Measurements from ENCODE around the gene FRMD4B.
A peak's percentile ranks its signal among the peaks of the same experiment; 100 is the strongest.

The FRMD4B gene

GRCh38 chr3:69321301-69322157, 64.4 kb downstream of the FRMD4B start:
- DNase-seq, result no peak

- peak; percentile 82 for DNase-seq
Observed at GRCh38 chr3:69320871-69321271, 65.0 kb downstream of the FRMD4B start.

- no peak for DNase-seq
Observed at GRCh38 chr3:69319652-69320051, 66.2 kb downstream of the FRMD4B start.

- DNase-seq, result no peak
Observed at GRCh38 chr3:69318410-69318809, 67.5 kb downstream of the FRMD4B start.

GRCh38 chr3:69313251-69313650, 72.6 kb downstream of the FRMD4B start:
- no peak for DNase-seq

GRCh38 chr3:69309814-69310213, 76.1 kb downstream of the FRMD4B start:
- DNase-seq, result peak; percentile 48

- peak; percentile 89 for DNase-seq
Observed at GRCh38 chr3:69306239-69307185, 79.4 kb downstream of the FRMD4B start.

- no peak for DNase-seq
Observed at GRCh38 chr3:69305011-69305410, 80.9 kb downstream of the FRMD4B start.

GRCh38 chr3:69304396-69304795, 81.5 kb downstream of the FRMD4B start:
- no peak for DNase-seq

GRCh38 chr3:69300296-69300695, 85.6 kb downstream of the FRMD4B start:
- no peak for DNase-seq

- DNase-seq, result no peak
Observed at GRCh38 chr3:69299344-69299743, 86.5 kb downstream of the FRMD4B start.

- DNase-seq, result no peak
Observed at GRCh38 chr3:69297501-69297900, 88.4 kb downstream of the FRMD4B start.

GRCh38 chr3:69296995-69297394, 88.9 kb downstream of the FRMD4B start:
- no peak for DNase-seq

GRCh38 chr3:69294014-69294766, 91.7 kb downstream of the FRMD4B start:
- no peak for DNase-seq

- DNase-seq, result no peak
Observed at GRCh38 chr3:69292959-69293574, 92.8 kb downstream of the FRMD4B start.

- no peak for DNase-seq
Observed at GRCh38 chr3:69292185-69292584, 93.7 kb downstream of the FRMD4B start.

GRCh38 chr3:69290430-69290829, 95.5 kb downstream of the FRMD4B start:
- no peak for DNase-seq

- no peak for DNase-seq
Observed at GRCh38 chr3:69290006-69290405, 95.9 kb downstream of the FRMD4B start.

- DNase-seq, result no peak
Observed at GRCh38 chr3:69288161-69288895, 97.6 kb downstream of the FRMD4B start.

- DNase-seq, result no peak
Observed at GRCh38 chr3:69283913-69284611, 101.8 kb downstream of the FRMD4B start.

- no peak for DNase-seq
Observed at GRCh38 chr3:69283496-69283895, 102.4 kb downstream of the FRMD4B start.

All from hematopoietic multipotent progenitor cell treated with erythropoietin and hydrocortisone succinate and interleukin-3 and kit ligand, for 4 days (in vitro differentiated cells).